Choroid plexus epithelial cell (primary cell): ENCODE results near the gene RBM17.

Experiments
- DNase-seq: peaks from one replicate; pipeline ENCODE4 v3.0.0-alpha.2; 2010; ENCODE audit warnings: low read depth
- H3K4me3 ChIP-seq: 2 replicates; pipeline ENCODE4 v1.5.1; 2011; ENCODE audit warnings: low read depth, mild to moderate bottlenecking, control low read depth, low read length, moderate library complexity
- CTCF ChIP-seq: conservative IDR thresholded peaks from 2 replicates; pipeline ENCODE4 v1.5.1; 2011; ENCODE audit warnings: low read depth, mild to moderate bottlenecking, control low read depth, inconsistent platforms, low read length, moderate library complexity

RBM17 gene

GRCh38 chr10:6148251-6148701 is 59.4 kb downstream of the RBM17 start:
- no peak for TF ChIP-seq CTCF
- no peak for DNase-seq
- H3K4me3 ChIP-seq, result no peak overlapping the region

- no peak for TF ChIP-seq CTCF
- H3K4me3 ChIP-seq, result no peak overlapping the region
- no peak for DNase-seq
Observed at GRCh38 chr10:6148908-6149307, 60.1 kb downstream of the RBM17 start.

GRCh38 chr10:6151087-6151977 is 62.5 kb downstream of the RBM17 start:
- peak overlapping the region; percentile 2 for H3K4me3 ChIP-seq

GRCh38 chr10:6153845-6154244 is 65.0 kb downstream of the RBM17 start:
- H3K4me3 ChIP-seq, result no peak overlapping the region
- TF ChIP-seq CTCF, result no peak
- no peak for DNase-seq

More at GRCh38 chr10:6151087-6151977, 62.5 kb downstream of the RBM17 start:
- peak; percentile 81 for DNase-seq
- peak; percentile 87 for TF ChIP-seq CTCF

- no peak for TF ChIP-seq CTCF
- no peak overlapping the region for H3K4me3 ChIP-seq
- DNase-seq, result no peak
Observed at GRCh38 chr10:6154566-6154965, 65.7 kb downstream of the RBM17 start.

- no peak for TF ChIP-seq CTCF
- DNase-seq, result no peak
- H3K4me3 ChIP-seq, result no peak overlapping the region
Observed at GRCh38 chr10:6158276-6158675, 69.4 kb downstream of the RBM17 start.

GRCh38 chr10:6161921-6162320 is 73.1 kb downstream of the RBM17 start:
- no peak for TF ChIP-seq CTCF
- no peak for DNase-seq
- no peak overlapping the region for H3K4me3 ChIP-seq
